HepG2 (cell line): ENCODE results near the gene PSMB1. TPM values are rescaled to one million over a fixed set of nuclear protein-coding genes. Genes with fewer than 3 reads are reported as not detected.
A peak's percentile ranks its signal among the peaks of the same experiment; 100 is the strongest.

Source experiments
- ATAC-seq: fragments of 200-7000 bp; cut with Tn5 transposase; 3 replicates; pipeline ENCODE4 v1.9.1; 2020; ENCODE audit warnings: mild to moderate bottlenecking, moderate library complexity
- BruUV-seq: library from RNA; stranded (reverse); fragments of 400-500 nt; replicated peaks from 2 replicates; lab custom pipeline; 2021; lab: Mats Ljungman, UMichigan
- CTCF ChIA-PET: fragments of 300-600 bp; formaldehyde crosslinking; extraction: SDS; loops from one replicate; lab custom pipeline; 2021; ENCODE audit warnings: low total read pairs, inconsistent platforms, low intra/inter-chr PET ratio; lab: Yijun Ruan, JAX
- POLR2A ChIA-PET: fragments of 350-600 bp; sonication (Branson Sonifier 250); formaldehyde crosslinking; loops from one replicate; lab custom pipeline; 2020; ENCODE audit warnings: antibody characterized with exemption, inconsistent platforms; lab: Yijun Ruan, JAX
- DNase-seq: peaks from one replicate; pipeline ENCODE4 v3.0.0-alpha.2; 2015; ENCODE audit warnings: low spot score
- FAIRE-seq: peaks from 3 replicates; lab custom pipeline; 2011; peaks lifted over from hg19 to GRCh38; lab: Jason Lieb, UNC
- H2AFZ ChIP-seq: one replicate; pipeline ENCODE4 v1.6.1; 2011; ENCODE audit warnings: low read length, inconsistent platforms
- H3K27ac ChIP-seq: fragments of 300-600 bp; 3 replicates; pipeline ENCODE4 v1.8.0; 2011; ENCODE audit warnings: mixed run types, mild to moderate bottlenecking, mixed read lengths, low read length, inconsistent platforms; ENCODE audit not compliant: insufficient read depth; ENCODE audit errors: extremely low read length
- H3K27me3 ChIP-seq, 2 experiments: fragments of 200-600 bp in 1 of 2; 2 replicates in 1 of 2; 3 replicates in 1 of 2; pipeline versions ENCODE4 v1.6.0 to v1.8.0; 2011; ENCODE audit warnings: low read length in 2 of 2, mild to moderate bottlenecking in 2 of 2, moderate library complexity in 2 of 2, inconsistent platforms in 1 of 2; ENCODE audit not compliant: insufficient read depth in 2 of 2, control insufficient read depth in 1 of 2
- H3K36me3 ChIP-seq, 2 experiments: fragments of 200-600 bp in 1 of 2; replicated peaks in 1 of 2; 2 replicates in 1 of 2; 3 replicates in 1 of 2; pipeline versions ENCODE4 v1.5.1 to v1.8.0; 2011; ENCODE audit warnings: low read length in 2 of 2, inconsistent platforms in 1 of 2; ENCODE audit not compliant: insufficient read depth in 2 of 2, control insufficient read depth in 1 of 2
- H3K4me1 ChIP-seq: 2 replicates; pipeline ENCODE4 v1.5.1; 2012; ENCODE audit warnings: low read length, inconsistent platforms; ENCODE audit not compliant: insufficient read depth
- H3K4me2 ChIP-seq: 2 replicates; pipeline ENCODE4 v1.6.0; 2011; ENCODE audit warnings: low read depth, low read length, inconsistent platforms
- H3K4me3 ChIP-seq, 3 experiments: fragments of 200-600 bp in 1 of 3; sonication (generic), shearing (Covaris generic) in 1 of 3; replicated peaks in 1 of 3; 2 replicates each; pipeline ENCODE4 v1.5.1; 2011 to 2016; ENCODE audit warnings: low read length in 3 of 3, inconsistent platforms in 2 of 3, low read depth in 2 of 3, mild to moderate bottlenecking in 2 of 3, control low read depth in 1 of 3, mixed read lengths in 1 of 3; ENCODE audit not compliant: insufficient read depth in 1 of 3
- H3K79me2 ChIP-seq: one replicate; pipeline ENCODE4 v1.6.1; 2011; ENCODE audit warnings: low read length, inconsistent platforms; ENCODE audit not compliant: insufficient read depth
- H3K9ac ChIP-seq: 2 replicates; pipeline ENCODE4 v1.6.0; 2011; ENCODE audit warnings: mild to moderate bottlenecking, low read depth, low read length, inconsistent platforms; ENCODE audit not compliant: insufficient read depth
- H3K9me3 ChIP-seq: 2 replicates; pipeline ENCODE4 v1.5.1; 2012; ENCODE audit warnings: mild to moderate bottlenecking, low read length
- H4K20me1 ChIP-seq: 2 replicates; pipeline ENCODE4 v1.6.0; 2011; ENCODE audit warnings: inconsistent platforms, mild to moderate bottlenecking, low read length, moderate library complexity; ENCODE audit not compliant: insufficient read depth
- CREM ChIP-seq, 2 experiments: sonication (generic) in 1 of 2; formaldehyde crosslinking in 1 of 2; IDR thresholded peaks; 2 replicates each; pipeline versions ENCODE4 v1.4.0 to v1.6.1; 2016 to 2020; ENCODE audit warnings: antibody characterized with exemption in 1 of 2, mild to moderate bottlenecking in 1 of 2, missing genetic modification reagents in 1 of 2
- DR1 ChIP-seq: sonication (generic); formaldehyde crosslinking; IDR thresholded peaks from 2 replicates; pipeline ENCODE4 v1.8.0; 2021; ENCODE audit warnings: mild to moderate bottlenecking, missing genetic modification reagents, inconsistent platforms
- FOXA3 ChIP-seq: IDR thresholded peaks from 2 replicates; pipeline ENCODE4 v1.6.1; 2016; ENCODE audit warnings: missing genetic modification reagents, missing compliant biosample characterization
- MLXIP ChIP-seq: sonication (generic); formaldehyde crosslinking; IDR thresholded peaks from 2 replicates; pipeline ENCODE4 v1.9.0; 2021; ENCODE audit warnings: missing genetic modification reagents, borderline replicate concordance
- XBP1 ChIP-seq: sonication (generic); formaldehyde crosslinking; IDR thresholded peaks from 2 replicates; pipeline ENCODE4 v1.5.0; 2020; ENCODE audit warnings: missing genetic modification reagents
- XRCC5 ChIP-seq: fragments of 200-400 bp; formaldehyde crosslinking; optimal IDR thresholded peaks from 2 replicates; pipeline ENCODE3; 2017; ENCODE audit warnings: mild to moderate bottlenecking, low read length
- ZBTB25 ChIP-seq: IDR thresholded peaks from 2 replicates; pipeline ENCODE4 v1.6.1; 2018; ENCODE audit warnings: missing genetic modification reagents
- ZNF235 ChIP-seq: sonication (generic); formaldehyde crosslinking; IDR thresholded peaks from 2 replicates; pipeline ENCODE4 v1.8.1; 2023; ENCODE audit warnings: mild to moderate bottlenecking, missing genetic modification reagents, borderline replicate concordance
- ZNF761 ChIP-seq: sonication (generic); formaldehyde crosslinking; conservative IDR thresholded peaks from 2 replicates; pipeline ENCODE4 v1.4.0; 2020; ENCODE audit warnings: mild to moderate bottlenecking, missing genetic modification reagents
- ZSCAN30 ChIP-seq: sonication (generic); formaldehyde crosslinking; IDR thresholded peaks from 2 replicates; pipeline ENCODE4 v1.5.0; 2020; ENCODE audit warnings: mild to moderate bottlenecking, missing genetic modification reagents
- WGBS: methylation state at CpG from one replicate; pipeline ENCODE4 v1.1.6; 2017; ENCODE audit warnings: low lambda C conversion rate; 5-methylcytosine and 5-hydroxymethylcytosine counted together
- in situ Hi-C: cut with HindIII; loops from 2 replicates; pipeline ENCODE4 v1.10.0; 2017; ENCODE audit warnings: low pct_unique_long_range_greater_than_20kb; ENCODE audit not compliant: extremely low pct_ligation_motif_present
- intact Hi-C: fragments of 100-400 bp; cut with micrococcal nuclease; formaldehyde crosslinking; loops from one replicate; pipeline ENCODE4 v1.10.0; 2022; ENCODE audit not compliant: unreplicated experiment
- polyA plus RNA-seq, 8 experiments: library from polyadenylated mRNA; depleted of rRNA in 3 of 8; stranded (reverse) in 7 of 8; unstranded in 1 of 8; fragments of >200 nt; fragmentation: Illumina TruSeq in 4 of 8; extraction: Trizol in 4 of 8; gene quantifications; 2 replicates each; pipeline versions ENCODE4 v1.2.1 to v1.2.3, GENCODE V29; 2011 to 2016; ENCODE audit warnings: low read depth in 4 of 8, missing spikeins in 1 of 8, mixed read lengths in 1 of 8; ENCODE audit not compliant: insufficient read depth in 1 of 8
- total RNA-seq, 5 experiments: library from RNA; depleted of rRNA; stranded (reverse); fragments of >200 nt; fragmentation: Illumina TruSeq; extraction: Trizol; gene quantifications; 2 replicates each; pipeline ENCODE4 v1.2.3, GENCODE V29; 2016; ENCODE audit warnings: low read depth in 1 of 5
- TF ChIP-seq, protein P1 (sequence below): sonication (generic); formaldehyde crosslinking; IDR thresholded peaks from 2 replicates; pipeline ENCODE4 v1.4.0; 2020; ENCODE audit warnings: mild to moderate bottlenecking, missing genetic modification reagents

Gene PSMB1
- total and polyA plus RNA-seq, 2 of the 13 experiments (the other 11 are each of a cell fraction or from before 2014, with no cell fraction given), result 528 to 592 TPM

GRCh38 chr6:170500955-170501590, 52.0 kb downstream of the PSMB1 start:
- Histone ChIP-seq H3K4me2 (no peak overlapping the region), H3K27ac (no peak overlapping the region), H3K27me3 (peaks cover 4 to 24% of the 10 kb centered on the region in 2 experiments), H2AFZ (no peak overlapping the region), H3K79me2 (no peaks in the 10 kb centered on the region), H3K4me1 (no peaks in the 10 kb centered on the region)
- ATAC-seq (no peak), FAIRE-seq (no peak), DNase-seq (no peak)
- POLR2A ChIA-PET, result no interaction called here
- intact Hi-C loops, result no loop called here
- TF ChIP-seq, protein P1, sequence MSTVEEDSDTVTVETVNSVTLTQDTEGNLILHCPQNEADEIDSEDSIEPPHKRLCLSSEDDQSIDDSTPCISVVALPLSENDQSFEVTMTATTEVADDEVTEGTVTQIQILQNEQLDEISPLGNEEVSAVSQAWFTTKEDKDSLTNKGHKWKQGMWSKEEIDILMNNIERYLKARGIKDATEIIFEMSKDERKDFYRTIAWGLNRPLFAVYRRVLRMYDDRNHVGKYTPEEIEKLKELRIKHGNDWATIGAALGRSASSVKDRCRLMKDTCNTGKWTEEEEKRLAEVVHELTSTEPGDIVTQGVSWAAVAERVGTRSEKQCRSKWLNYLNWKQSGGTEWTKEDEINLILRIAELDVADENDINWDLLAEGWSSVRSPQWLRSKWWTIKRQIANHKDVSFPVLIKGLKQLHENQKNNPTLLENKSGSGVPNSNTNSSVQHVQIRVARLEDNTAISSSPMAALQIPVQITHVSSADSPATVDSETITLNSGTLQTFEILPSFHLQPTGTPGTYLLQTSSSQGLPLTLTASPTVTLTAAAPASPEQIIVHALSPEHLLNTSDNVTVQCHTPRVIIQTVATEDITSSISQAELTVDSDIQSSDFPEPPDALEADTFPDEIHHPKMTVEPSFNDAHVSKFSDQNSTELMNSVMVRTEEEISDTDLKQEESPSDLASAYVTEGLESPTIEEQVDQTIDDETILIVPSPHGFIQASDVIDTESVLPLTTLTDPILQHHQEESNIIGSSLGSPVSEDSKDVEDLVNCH, result no peak
- TF ChIP-seq ZSCAN30 (CRISPR knock-in tag), result peak; percentile 89
- TF ChIP-seq, all 625 proteins: peak for 1
- H3K9me3 ChIP-seq, result no peaks in the 10 kb centered on the region
- H3K4me3 ChIP-seq, result no peak overlapping the region
- no peak overlapping the region for H3K9ac ChIP-seq
- CTCF ChIA-PET, result no interaction called here
- H4K20me1 ChIP-seq, result no peaks in the 10 kb centered on the region
- 0% methylated on average over 3 of the region's 3 CpGs for WGBS
- in situ Hi-C loops, result no loop called here
- no peaks in the 10 kb centered on the region for H3K36me3 ChIP-seq
- no TSS peak for BruUV-seq

- H3K9me3 ChIP-seq, result no peaks in the 10 kb centered on the region
- H3K36me3 ChIP-seq, result no peaks in the 10 kb centered on the region
- DNase-seq, result no peak
- no peak overlapping the region for H3K4me3 ChIP-seq
- H3K4me2 ChIP-seq, result no peak overlapping the region
- H3K79me2 ChIP-seq, result no peaks in the 10 kb centered on the region
- ATAC-seq, result no peak
- intact Hi-C loops (no loop called here), in situ Hi-C loops (no loop called here)
- H3K4me1 ChIP-seq, result no peaks in the 10 kb centered on the region
- no peaks in the 10 kb centered on the region for H4K20me1 ChIP-seq
- POLR2A ChIA-PET, result no interaction called here
- H3K9ac ChIP-seq, result no peak overlapping the region
- CTCF ChIA-PET, result no interaction called here
- no peak overlapping the region for H3K27ac ChIP-seq
- FAIRE-seq, result no peak
- BruUV-seq, result no TSS peak
- peaks cover 6 to 38% of the 10 kb centered on the region in 2 experiments for H3K27me3 ChIP-seq
- H2AFZ ChIP-seq, result no peak overlapping the region
- WGBS, result 3% methylated on average over 4 of the region's 4 CpGs
- TF ChIP-seq ZNF235 (CRISPR knock-in tag) (no peak), FOXA3 (CRISPR knock-in tag) (no peak), DR1 (CRISPR knock-in tag) (no peak), CREM (IDR thresholded peaks at IDR 0.05) (no peak), CREM (CRISPR knock-in tag; IDR thresholded peaks at IDR 0.05) (no peak), XBP1 (CRISPR knock-in tag) (no peak), ZNF761 (CRISPR knock-in tag) (no peak), ZBTB25 (CRISPR knock-in tag) (no peak), ZSCAN30 (CRISPR knock-in tag) (no peak), MLXIP (CRISPR knock-in tag) (no peak), XRCC5 (no peak)
Measured at GRCh38 chr6:170497841-170498301, 55.2 kb downstream of the PSMB1 start.
